ENCODE results near the gene STX18.

STX18 gene

GRCh38 chr4:4409416-4410115 is 132.3 kb downstream of the STX18 start:
- H3K4me3 ChIP-seq (ENCODE audit: insufficient read depth, low read depth, low read length, poor library complexity, severe bottlenecking), result no peak overlapping the region

GRCh38 chr4:4408576-4409335 is 133.1 kb downstream of the STX18 start:
- Histone ChIP-seq H3K9me3 (ENCODE audit: control insufficient read depth, low read length) (no peaks in the 10 kb centered on the region), H3K27ac (ENCODE audit: insufficient read depth, low read length, poor library complexity, severe bottlenecking) (no peak overlapping the region), H3K27me3 (replicated peaks; ENCODE audit: control insufficient read depth, insufficient read depth, low read length, poor library complexity, severe bottlenecking) (no peaks in the 10 kb centered on the region), H3K36me3 (ENCODE audit: control insufficient read depth, insufficient read depth, low read length) (no peaks in the 10 kb centered on the region), H3K4me1 (ENCODE audit: control insufficient read depth, insufficient read depth, low read length, poor library complexity, severe bottlenecking) (no peaks in the 10 kb centered on the region), H3K4me3 (ENCODE audit: insufficient read depth, low read depth, low read length, poor library complexity, severe bottlenecking) (no peak overlapping the region)
- no peak for DNase-seq

More at GRCh38 chr4:4409416-4410115, 132.3 kb downstream of the STX18 start:
- Histone ChIP-seq H3K4me1 (ENCODE audit: control insufficient read depth, insufficient read depth, low read length, poor library complexity, severe bottlenecking) (no peaks in the 10 kb centered on the region), H3K36me3 (ENCODE audit: control insufficient read depth, insufficient read depth, low read length) (no peaks in the 10 kb centered on the region), H3K9me3 (ENCODE audit: control insufficient read depth, low read length) (no peaks in the 10 kb centered on the region), H3K27me3 (replicated peaks; ENCODE audit: control insufficient read depth, insufficient read depth, low read length, poor library complexity, severe bottlenecking) (no peaks in the 10 kb centered on the region), H3K27ac (ENCODE audit: insufficient read depth, low read length, poor library complexity, severe bottlenecking) (no peak overlapping the region)
- DNase-seq, result no peak

GRCh38 chr4:4408132-4408523 is 133.7 kb downstream of the STX18 start:
- Histone ChIP-seq H3K9me3 (ENCODE audit: control insufficient read depth, low read length) (no peaks in the 10 kb centered on the region), H3K4me1 (ENCODE audit: control insufficient read depth, insufficient read depth, low read length, poor library complexity, severe bottlenecking) (no peaks in the 10 kb centered on the region), H3K4me3 (ENCODE audit: insufficient read depth, low read depth, low read length, poor library complexity, severe bottlenecking) (no peak overlapping the region), H3K27ac (ENCODE audit: insufficient read depth, low read length, poor library complexity, severe bottlenecking) (no peak overlapping the region), H3K36me3 (ENCODE audit: control insufficient read depth, insufficient read depth, low read length) (no peaks in the 10 kb centered on the region), H3K27me3 (replicated peaks; ENCODE audit: control insufficient read depth, insufficient read depth, low read length, poor library complexity, severe bottlenecking) (no peaks in the 10 kb centered on the region)
- DNase-seq, result no peak

- DNase-seq, result no peak
- peaks cover 3% of the 10 kb centered on the region for H3K36me3 ChIP-seq (ENCODE audit: control insufficient read depth, insufficient read depth, low read length)
- H3K9me3 ChIP-seq (ENCODE audit: control insufficient read depth, low read length), result no peaks in the 10 kb centered on the region
- no peak overlapping the region for H3K27ac ChIP-seq (ENCODE audit: insufficient read depth, low read length, poor library complexity, severe bottlenecking)
- no peak overlapping the region for H3K4me3 ChIP-seq (ENCODE audit: insufficient read depth, low read depth, low read length, poor library complexity, severe bottlenecking)
- H3K27me3 ChIP-seq (replicated peaks; ENCODE audit: control insufficient read depth, insufficient read depth, low read length, poor library complexity, severe bottlenecking), result no peaks in the 10 kb centered on the region
- no peaks in the 10 kb centered on the region for H3K4me1 ChIP-seq (ENCODE audit: control insufficient read depth, insufficient read depth, low read length, poor library complexity, severe bottlenecking)
Measured at GRCh38 chr4:4407299-4408131, 134.3 kb downstream of the STX18 start.

- no peak overlapping the region for H3K27ac ChIP-seq (ENCODE audit: insufficient read depth, low read length, poor library complexity, severe bottlenecking)
- no peaks in the 10 kb centered on the region for H3K27me3 ChIP-seq (replicated peaks; ENCODE audit: control insufficient read depth, insufficient read depth, low read length, poor library complexity, severe bottlenecking)
- peaks cover 3% of the 10 kb centered on the region for H3K36me3 ChIP-seq (ENCODE audit: control insufficient read depth, insufficient read depth, low read length)
- no peaks in the 10 kb centered on the region for H3K4me1 ChIP-seq (ENCODE audit: control insufficient read depth, insufficient read depth, low read length, poor library complexity, severe bottlenecking)
- no peak overlapping the region for H3K4me3 ChIP-seq (ENCODE audit: insufficient read depth, low read depth, low read length, poor library complexity, severe bottlenecking)
- no peak for DNase-seq
- H3K9me3 ChIP-seq (ENCODE audit: control insufficient read depth, low read length), result no peaks in the 10 kb centered on the region
Measured at GRCh38 chr4:4406455-4407298, 135.2 kb downstream of the STX18 start.

GRCh38 chr4:4405358-4405962 is 136.4 kb downstream of the STX18 start:
- Histone ChIP-seq H3K9me3 (ENCODE audit: control insufficient read depth, low read length) (no peaks in the 10 kb centered on the region), H3K27ac (ENCODE audit: insufficient read depth, low read length, poor library complexity, severe bottlenecking) (no peak overlapping the region), H3K4me3 (ENCODE audit: insufficient read depth, low read depth, low read length, poor library complexity, severe bottlenecking) (no peak overlapping the region), H3K4me1 (ENCODE audit: control insufficient read depth, insufficient read depth, low read length, poor library complexity, severe bottlenecking) (no peaks in the 10 kb centered on the region), H3K36me3 (ENCODE audit: control insufficient read depth, insufficient read depth, low read length) (peaks cover 3% of the 10 kb centered on the region), H3K27me3 (replicated peaks; ENCODE audit: control insufficient read depth, insufficient read depth, low read length, poor library complexity, severe bottlenecking) (no peaks in the 10 kb centered on the region)
- DNase-seq, result no peak

GRCh38 chr4:4402966-4403365 is 138.9 kb downstream of the STX18 start:
- no peaks in the 10 kb centered on the region for H3K27me3 ChIP-seq (replicated peaks; ENCODE audit: control insufficient read depth, insufficient read depth, low read length, poor library complexity, severe bottlenecking)
- peaks cover 3% of the 10 kb centered on the region for H3K36me3 ChIP-seq (ENCODE audit: control insufficient read depth, insufficient read depth, low read length)
- H3K27ac ChIP-seq (ENCODE audit: insufficient read depth, low read length, poor library complexity, severe bottlenecking), result no peak overlapping the region
- H3K4me1 ChIP-seq (ENCODE audit: control insufficient read depth, insufficient read depth, low read length, poor library complexity, severe bottlenecking), result no peaks in the 10 kb centered on the region
- no peaks in the 10 kb centered on the region for H3K9me3 ChIP-seq (ENCODE audit: control insufficient read depth, low read length)
- H3K4me3 ChIP-seq (ENCODE audit: insufficient read depth, low read depth, low read length, poor library complexity, severe bottlenecking), result no peak overlapping the region
- DNase-seq, result no peak

- DNase-seq, result no peak
- peaks cover 3% of the 10 kb centered on the region for H3K36me3 ChIP-seq (ENCODE audit: control insufficient read depth, insufficient read depth, low read length)
- H3K4me3 ChIP-seq (ENCODE audit: insufficient read depth, low read depth, low read length, poor library complexity, severe bottlenecking), result no peak overlapping the region
- no peaks in the 10 kb centered on the region for H3K27me3 ChIP-seq (replicated peaks; ENCODE audit: control insufficient read depth, insufficient read depth, low read length, poor library complexity, severe bottlenecking)
- H3K27ac ChIP-seq (ENCODE audit: insufficient read depth, low read length, poor library complexity, severe bottlenecking), result no peak overlapping the region
- no peaks in the 10 kb centered on the region for H3K4me1 ChIP-seq (ENCODE audit: control insufficient read depth, insufficient read depth, low read length, poor library complexity, severe bottlenecking)
- H3K9me3 ChIP-seq (ENCODE audit: control insufficient read depth, low read length), result no peaks in the 10 kb centered on the region
Measured at GRCh38 chr4:4401036-4401435, 140.8 kb downstream of the STX18 start.

GRCh38 chr4:4398430-4398829 is 143.4 kb downstream of the STX18 start:
- Histone ChIP-seq H3K36me3 (ENCODE audit: control insufficient read depth, insufficient read depth, low read length) (peaks cover 12% of the 10 kb centered on the region), H3K4me1 (ENCODE audit: control insufficient read depth, insufficient read depth, low read length, poor library complexity, severe bottlenecking) (no peaks in the 10 kb centered on the region), H3K9me3 (ENCODE audit: control insufficient read depth, low read length) (no peaks in the 10 kb centered on the region), H3K27me3 (replicated peaks; ENCODE audit: control insufficient read depth, insufficient read depth, low read length, poor library complexity, severe bottlenecking) (no peaks in the 10 kb centered on the region), H3K4me3 (ENCODE audit: insufficient read depth, low read depth, low read length, poor library complexity, severe bottlenecking) (no peak overlapping the region), H3K27ac (ENCODE audit: insufficient read depth, low read length, poor library complexity, severe bottlenecking) (no peak overlapping the region)
- DNase-seq, result no peak
